ENCODE data around the gene ESYT2. TPM values are rescaled to one million over a fixed set of nuclear protein-coding genes. Genes with fewer than 3 reads are reported as not detected.
A peak's percentile ranks its signal among the peaks of the same experiment; 100 is the strongest.

ESYT2 gene
- total RNA-seq, 1 experiment from 2014 or later = 68.2 TPM

DNA sequence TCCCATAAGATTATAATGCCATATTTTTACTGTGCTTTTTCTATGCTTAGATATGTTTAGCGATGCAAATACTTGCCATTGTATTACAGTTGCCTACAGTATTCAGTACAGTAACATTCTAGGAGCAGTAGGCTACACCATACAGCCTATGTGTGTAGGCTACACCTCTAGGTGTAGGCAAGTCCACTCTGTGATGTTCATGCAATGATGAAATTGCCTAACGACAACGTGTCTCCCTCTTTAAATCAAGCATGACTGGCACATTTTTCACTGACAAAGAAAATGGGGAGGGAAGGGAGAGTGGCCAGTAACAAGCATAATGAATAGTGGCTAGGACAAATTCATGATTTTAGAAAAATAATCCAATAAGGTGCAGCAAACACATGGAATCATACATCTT is 126.4 kb downstream of the ESYT2 start:
- Histone ChIP-seq H3K79me2 (ENCODE audit: insufficient read depth, low read length) (peaks cover 66% of the 10 kb centered on the region), H2AFZ (ENCODE audit: low read depth, low read length, poor library complexity, severe bottlenecking) (no peak overlapping the region), H3K27me3 (ENCODE audit: insufficient read depth, low read length) (no peaks in the 10 kb centered on the region), H3K9me3 (ENCODE audit: control insufficient read depth in 1 of 2, insufficient read depth in 1 of 2, low read depth in 1 of 2, low read length in 2 of 2) (no peaks in the 10 kb centered on the region), H3K4me1 (ENCODE audit: control insufficient read depth in 1 of 2, insufficient read depth in 2 of 2, low read length in 2 of 2) (peaks cover 6 to 21% of the 10 kb centered on the region in 2 experiments; a peak in 3 of 4 replicates), H4K20me1 (ENCODE audit: insufficient read depth) (no peaks in the 10 kb centered on the region), H3K27ac (ENCODE audit: low read depth, low read length) (no peak overlapping the region), H3K4me3 (replicated peaks in 1 of 2; ENCODE audit: low read depth in 1 of 2, low read length in 2 of 2) (peak overlapping the region in 1 of 2 experiments; percentile 96; a peak in 2 of 4 replicates), H3K36me3 (ENCODE audit: control insufficient read depth in 1 of 2, insufficient read depth in 2 of 2, low read length in 2 of 2) (peaks cover 8 to 34% of the 10 kb centered on the region in 2 experiments; a peak in 2 of 4 replicates), H3K4me2 (ENCODE audit: low read length) (peak overlapping the region; percentile 87), H3K9me2 (ENCODE audit: insufficient read depth) (no peaks in the 10 kb centered on the region), H3K9ac (ENCODE audit: low read length) (peak overlapping the region; percentile 100; the same call in 1 of the 2 replicates)
- BruUV-seq (replicated peaks) = no TSS peak
- DNase-seq (ENCODE audit: low read depth, low spot score) (no peak), ATAC-seq (no peak)
- intact Hi-C loops (cut with micrococcal nuclease) = loop anchor here (10.0 kb wide), 1 partner anchor 122 kb away; the partner anchor contains the start of gene ESYT2
- POLR2A ChIA-PET = no interaction called here
- CTCF ChIA-PET = no interaction called here
- TF ChIP-seq POLR2A (IDR thresholded peaks at IDR 0.05; ENCODE audit: borderline replicate concordance, extremely low read depth, insufficient read depth, insufficient read length) (no peak), EGR1 (IDR thresholded peaks at IDR 0.05; ENCODE audit: low read depth) (no peak), ZFX (IDR thresholded peaks at IDR 0.05) (no peak), RAD21 (IDR thresholded peaks at IDR 0.05; ENCODE audit: low read depth) (no peak), CEBPB (IDR thresholded peaks at IDR 0.05; ENCODE audit: low read depth) (no peak), SRF (IDR thresholded peaks at IDR 0.05; ENCODE audit: low read depth) (no peak), POLR2AphosphoS5 (IDR thresholded peaks at IDR 0.05; ENCODE audit: low read depth, low read length) (no peak), YY1 (IDR thresholded peaks at IDR 0.05; ENCODE audit: extremely low read depth, insufficient replicate concordance, low read depth, low read length) (no peak), ZNF274 (IDR thresholded peaks at IDR 0.05; ENCODE audit: low read depth, low read length) (no peak), ATF3 (IDR thresholded peaks at IDR 0.05) (no peak), SP1 (IDR thresholded peaks at IDR 0.05; ENCODE audit: low read depth) (no peak), EZH2 (IDR thresholded peaks at IDR 0.05) (no peak), EZH2phosphoT487 (IDR thresholded peaks at IDR 0.05; ENCODE audit: borderline replicate concordance) (no peak), TCF7L2 (IDR thresholded peaks at IDR 0.05; ENCODE audit: borderline replicate concordance, extremely low read depth, insufficient read depth, insufficient read length) (no peak), REST (IDR thresholded peaks at IDR 0.05; ENCODE audit: low read depth) (no peak)
- TF ChIP-seq, protein P1, sequence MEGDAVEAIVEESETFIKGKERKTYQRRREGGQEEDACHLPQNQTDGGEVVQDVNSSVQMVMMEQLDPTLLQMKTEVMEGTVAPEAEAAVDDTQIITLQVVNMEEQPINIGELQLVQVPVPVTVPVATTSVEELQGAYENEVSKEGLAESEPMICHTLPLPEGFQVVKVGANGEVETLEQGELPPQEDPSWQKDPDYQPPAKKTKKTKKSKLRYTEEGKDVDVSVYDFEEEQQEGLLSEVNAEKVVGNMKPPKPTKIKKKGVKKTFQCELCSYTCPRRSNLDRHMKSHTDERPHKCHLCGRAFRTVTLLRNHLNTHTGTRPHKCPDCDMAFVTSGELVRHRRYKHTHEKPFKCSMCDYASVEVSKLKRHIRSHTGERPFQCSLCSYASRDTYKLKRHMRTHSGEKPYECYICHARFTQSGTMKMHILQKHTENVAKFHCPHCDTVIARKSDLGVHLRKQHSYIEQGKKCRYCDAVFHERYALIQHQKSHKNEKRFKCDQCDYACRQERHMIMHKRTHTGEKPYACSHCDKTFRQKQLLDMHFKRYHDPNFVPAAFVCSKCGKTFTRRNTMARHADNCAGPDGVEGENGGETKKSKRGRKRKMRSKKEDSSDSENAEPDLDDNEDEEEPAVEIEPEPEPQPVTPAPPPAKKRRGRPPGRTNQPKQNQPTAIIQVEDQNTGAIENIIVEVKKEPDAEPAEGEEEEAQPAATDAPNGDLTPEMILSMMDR (IDR thresholded peaks at IDR 0.05 in 2 of 3, conservative IDR thresholded peaks at IDR 0.05 in 1 of 3; ENCODE audit: borderline replicate concordance in 1 of 3, insufficient read depth in 1 of 3, low read depth in 2 of 3, low read length in 2 of 3) = no peak
- TF ChIP-seq, protein P2, sequence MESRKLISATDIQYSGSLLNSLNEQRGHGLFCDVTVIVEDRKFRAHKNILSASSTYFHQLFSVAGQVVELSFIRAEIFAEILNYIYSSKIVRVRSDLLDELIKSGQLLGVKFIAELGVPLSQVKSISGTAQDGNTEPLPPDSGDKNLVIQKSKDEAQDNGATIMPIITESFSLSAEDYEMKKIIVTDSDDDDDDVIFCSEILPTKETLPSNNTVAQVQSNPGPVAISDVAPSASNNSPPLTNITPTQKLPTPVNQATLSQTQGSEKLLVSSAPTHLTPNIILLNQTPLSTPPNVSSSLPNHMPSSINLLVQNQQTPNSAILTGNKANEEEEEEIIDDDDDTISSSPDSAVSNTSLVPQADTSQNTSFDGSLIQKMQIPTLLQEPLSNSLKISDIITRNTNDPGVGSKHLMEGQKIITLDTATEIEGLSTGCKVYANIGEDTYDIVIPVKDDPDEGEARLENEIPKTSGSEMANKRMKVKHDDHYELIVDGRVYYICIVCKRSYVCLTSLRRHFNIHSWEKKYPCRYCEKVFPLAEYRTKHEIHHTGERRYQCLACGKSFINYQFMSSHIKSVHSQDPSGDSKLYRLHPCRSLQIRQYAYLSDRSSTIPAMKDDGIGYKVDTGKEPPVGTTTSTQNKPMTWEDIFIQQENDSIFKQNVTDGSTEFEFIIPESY (IDR thresholded peaks at IDR 0.05; ENCODE audit: extremely low read depth, insufficient replicate concordance, low read length) = no peak
- RAD21 ChIA-PET (ENCODE audit: low non-redundant PET in 1 of 2, low total read pairs in 2 of 2, uncharacterized antibody in 2 of 2, unreplicated experiment in 2 of 2) = no interaction called here

All from HCT116 (cell line).